Endothelial cell of umbilical vein (primary cell): Measurements from ENCODE around the gene GABBR2. TPM values are rescaled to one million over a fixed set of nuclear protein-coding genes. Genes with fewer than 3 reads are reported as not detected.

ENCODE experiments used
- BruUV-seq: library from RNA; stranded (reverse); fragments of 400-500 nt; replicated peaks from 2 replicates; lab custom pipeline; 2021; lab: Mats Ljungman, UMichigan
- CTCF ChIA-PET: fragments of 300-600, 350-600 bp; sonication (Branson Sonifier 250); formaldehyde crosslinking; loops from one replicate; lab custom pipeline; 2021; ENCODE audit warnings: antibody characterized with exemption, inconsistent platforms; lab: Charles Lee
- POLR2A ChIA-PET: fragments of 300-600, 350-600 bp; sonication (Branson Sonifier 250); formaldehyde crosslinking; loops from one replicate; lab custom pipeline; 2021; ENCODE audit warnings: antibody characterized with exemption, inconsistent platforms; lab: Charles Lee
- DNase-seq: peaks from one replicate; pipeline ENCODE4 v3.0.0-alpha.2; 2011; ENCODE audit warnings: low read depth, low spot score
- FAIRE-seq: peaks from 2 replicates; lab custom pipeline; 2011; peaks lifted over from hg19 to GRCh38; lab: Jason Lieb, UNC
- H2AFZ ChIP-seq: 2 replicates; pipeline ENCODE4 v1.6.0; 2012; ENCODE audit warnings: low read depth, low read length, control low read depth, inconsistent platforms
- H3K27ac ChIP-seq: 2 replicates; pipeline ENCODE4 v1.5.1; 2011; ENCODE audit warnings: low read depth, mild to moderate bottlenecking, control low read depth, low read length, moderate library complexity; ENCODE audit not compliant: insufficient read depth
- H3K27me3 ChIP-seq, 2 experiments: 2 replicates each; pipeline versions ENCODE4 v1.6.0 to v1.6.1; 2011; ENCODE audit warnings: low read length in 2 of 2, mixed read lengths in 1 of 2; ENCODE audit not compliant: control insufficient read depth in 2 of 2, insufficient read depth in 2 of 2
- H3K36me3 ChIP-seq, 2 experiments: 2 replicates in 1 of 2; 3 replicates in 1 of 2; pipeline ENCODE4 v1.5.1; 2011; ENCODE audit warnings: low read length in 2 of 2, mild to moderate bottlenecking in 1 of 2, moderate library complexity in 1 of 2; ENCODE audit not compliant: control insufficient read depth in 2 of 2, insufficient read depth in 2 of 2; ENCODE audit errors: extremely low read depth in 1 of 2
- H3K4me1 ChIP-seq: 3 replicates; pipeline ENCODE4 v1.5.1; 2011; ENCODE audit warnings: mild to moderate bottlenecking, low read length; ENCODE audit not compliant: control insufficient read depth, insufficient read depth; ENCODE audit errors: extremely low read depth
- H3K4me2 ChIP-seq: 2 replicates; pipeline ENCODE4 v1.6.1; 2011; ENCODE audit warnings: low read length, control low read depth, mixed read lengths; ENCODE audit not compliant: insufficient read depth
- H3K4me3 ChIP-seq, 3 experiments: fragments of 200-600 bp in 1 of 3; sonication (generic), shearing (Covaris generic) in 1 of 3; replicated peaks in 1 of 3; 2 replicates each; pipeline ENCODE4 v1.5.1; 2011 to 2016; ENCODE audit warnings: control low read depth in 3 of 3, low read length in 3 of 3, mild to moderate bottlenecking in 2 of 3, inconsistent platforms in 1 of 3, low read depth in 1 of 3, moderate library complexity in 1 of 3; ENCODE audit not compliant: insufficient read depth in 1 of 3
- H3K79me2 ChIP-seq: 2 replicates; pipeline ENCODE4 v1.6.0; 2012; ENCODE audit warnings: low read length, inconsistent platforms; ENCODE audit not compliant: control insufficient read depth, insufficient read depth
- H3K9ac ChIP-seq: replicated peaks from 2 replicates; pipeline ENCODE3; 2011; ENCODE audit warnings: low read length, control low read depth; ENCODE audit not compliant: insufficient read depth; ENCODE audit errors: extremely low read depth
- H3K9me1 ChIP-seq: replicated peaks from 3 replicates; pipeline ENCODE4 v1.6.0; 2011; ENCODE audit warnings: mild to moderate bottlenecking, low read length; ENCODE audit not compliant: control insufficient read depth, insufficient read depth; ENCODE audit errors: extremely low read depth
- H3K9me3 ChIP-seq: replicated peaks from 2 replicates; pipeline ENCODE4 v1.5.1; 2012; ENCODE audit warnings: low read length, inconsistent platforms; ENCODE audit not compliant: control insufficient read depth, insufficient read depth
- H4K20me1 ChIP-seq: replicated peaks from 2 replicates; pipeline ENCODE3; 2011; ENCODE audit warnings: mild to moderate bottlenecking, low read length; ENCODE audit not compliant: control insufficient read depth, insufficient read depth; ENCODE audit errors: extremely low read depth
- CTCF ChIP-seq, 2 donors: IDR thresholded peaks; 1 replicate in 1 of 2; 2 replicates in 1 of 2; pipeline ENCODE4 v1.5.1; 2011; ENCODE audit warnings: low read length in 2 of 2, mild to moderate bottlenecking in 2 of 2, moderate library complexity in 2 of 2, control low read depth in 1 of 2, inconsistent platforms in 1 of 2, low read depth in 1 of 2; ENCODE audit not compliant: insufficient read depth in 1 of 2; ENCODE audit errors: extremely low read depth in 1 of 2
- FOS ChIP-seq: IDR thresholded peaks from 2 replicates; pipeline ENCODE4 v1.6.1; 2011; ENCODE audit warnings: mild to moderate bottlenecking, low read length, moderate library complexity, borderline replicate concordance; ENCODE audit not compliant: insufficient read depth
- GATA2 ChIP-seq: IDR thresholded peaks from 2 replicates; pipeline ENCODE4 v1.7.0; 2011; ENCODE audit warnings: low read depth, mild to moderate bottlenecking, moderate library complexity, mixed read lengths, low read length; ENCODE audit not compliant: insufficient read length, insufficient read depth
- JUN ChIP-seq: IDR thresholded peaks from 2 replicates; pipeline ENCODE4 v1.6.1; 2011; ENCODE audit warnings: borderline replicate concordance, low read depth; ENCODE audit not compliant: insufficient read length, insufficient read depth
- MAX ChIP-seq: IDR thresholded peaks from 2 replicates; pipeline ENCODE4 v1.6.1; 2011; ENCODE audit not compliant: insufficient read depth, insufficient read length
- MYC ChIP-seq: IDR thresholded peaks from one replicate; pipeline ENCODE4 v1.6.1; 2011; ENCODE audit warnings: mild to moderate bottlenecking, low read depth, low read length
- POLR2A ChIP-seq: IDR thresholded peaks from 2 replicates; pipeline ENCODE4 v1.6.1; 2012; ENCODE audit warnings: low read depth, mild to moderate bottlenecking, control low read depth, low read length
- dilution Hi-C: fragments of 300-500 bp; cut with MboI; formaldehyde crosslinking; loops from one replicate; pipeline ENCODE4 v1.15.0; 2019; ENCODE audit warnings: low sequenced_read_pairs; ENCODE audit not compliant: extremely low pct_ligation_motif_present
- intact Hi-C: fragments of 100-400 bp; cut with micrococcal nuclease; formaldehyde crosslinking; loops from one replicate; pipeline ENCODE4 v1.10.0; 2022
- polyA plus RNA-seq, 4 experiments: library from polyadenylated mRNA; depleted of rRNA in 3 of 4; stranded (reverse) in 3 of 4; unstranded in 1 of 4; fragments of >200 nt; gene quantifications; 2 replicates each; pipeline versions ENCODE4 v1.2.1 to v1.2.3, GENCODE V29; 2011 to 2012; ENCODE audit warnings: missing spikeins in 1 of 4
- total RNA-seq: library from RNA; stranded (reverse); gene quantifications from 2 replicates; pipeline ENCODE4 v1.2.3, GENCODE V29; 2021

The GABBR2 gene
- total and polyA plus RNA-seq, 2 donors (not counting 3 experiments of a cell fraction or from before 2014, with no cell fraction given): 1.1 to 9.2 TPM

- Histone ChIP-seq H3K9me1 (no peaks in the 10 kb centered on the region), H3K36me3 (no peaks in the 10 kb centered on the region), H3K27ac (no peak overlapping the region), H3K4me3 (no peak overlapping the region), H2AFZ (no peak overlapping the region), H3K27me3 (no peaks in the 10 kb centered on the region), H3K9me3 (no peaks in the 10 kb centered on the region), H3K4me1 (no peaks in the 10 kb centered on the region), H4K20me1 (no peaks in the 10 kb centered on the region), H3K9ac (no peak overlapping the region), H3K4me2 (no peak overlapping the region), H3K79me2 (no peaks in the 10 kb centered on the region)
- ChIA-PET CTCF (interaction anchor here (1.2 kb wide), 1 partner anchor 9 kb away, joined by 3 read pairs; no protein-coding TSS in a partner anchor), POLR2A (no interaction called here)
- dilution Hi-C loops (no loop called here), intact Hi-C loops (loop anchor here (5.0 kb wide), 1 partner anchor 110 kb away; no protein-coding TSS in a partner anchor)
- TF ChIP-seq POLR2A: no peak
- TF ChIP-seq JUN: no peak
- no peak for TF ChIP-seq FOS
- no peak for TF ChIP-seq GATA2
- TF ChIP-seq MAX: no peak
- TF ChIP-seq CTCF (IDR thresholded peaks at IDR 0.05; ENCODE audit: extremely low read depth in 1 of 2, insufficient read depth in 1 of 2, low read depth in 1 of 2, low read length in 2 of 2): no peak
- TF ChIP-seq MYC: no peak
- no peak for DNase-seq
- FAIRE-seq: no peak
- no TSS peak for BruUV-seq
Measured at GRCh38 chr9:98427491-98427890, 281.2 kb downstream of the GABBR2 start.
